HepG2 (cell line): ENCODE data around the gene SENP5. TPM values are rescaled to one million over a fixed set of nuclear protein-coding genes. Genes with fewer than 3 reads are reported as not detected.

Experiments
- CC2D1A ChIP-seq: sonication (generic); formaldehyde crosslinking; IDR thresholded peaks from 2 replicates; pipeline ENCODE4 v1.8.1; 2023; ENCODE audit warnings: mild to moderate bottlenecking, missing genetic modification reagents
- CEBPG ChIP-seq: IDR thresholded peaks from 2 replicates; pipeline ENCODE4 v1.6.1; 2016
- CREB1 ChIP-seq, 2 experiments: fragments of 450-650 bp in 1 of 2; IDR thresholded peaks; 2 replicates each; pipeline ENCODE4 v1.6.1; 2016 to 2017; ENCODE audit warnings: control low read depth in 1 of 2, mild to moderate bottlenecking in 1 of 2, missing compliant biosample characterization in 1 of 2, missing genetic modification characterization in 1 of 2
- ERF ChIP-seq: IDR thresholded peaks from 2 replicates; pipeline ENCODE4 v1.6.1; 2018; ENCODE audit warnings: missing biosample characterization, missing genetic modification reagents
- HNF1A ChIP-seq, 2 experiments: sonication (generic) in 1 of 2; formaldehyde crosslinking in 1 of 2; IDR thresholded peaks; 2 replicates each; pipeline versions ENCODE4 v1.4.0 to v1.6.1; 2016 to 2020; ENCODE audit warnings: borderline replicate concordance in 1 of 2, low read depth in 1 of 2, mild to moderate bottlenecking in 1 of 2, missing genetic modification reagents in 1 of 2
- HOXA9 ChIP-seq: sonication (generic); formaldehyde crosslinking; IDR thresholded peaks from 2 replicates; pipeline ENCODE4 v1.8.1; 2022; ENCODE audit warnings: missing genetic modification reagents, mild to moderate bottlenecking, moderate library complexity, borderline replicate concordance
- MAF1 ChIP-seq: sonication (generic); formaldehyde crosslinking; IDR thresholded peaks from 2 replicates; pipeline ENCODE4 v1.5.0; 2020; ENCODE audit warnings: missing genetic modification reagents, borderline replicate concordance
- NR1H2 ChIP-seq: sonication (generic); formaldehyde crosslinking; IDR thresholded peaks from 2 replicates; pipeline ENCODE4 v1.8.1; 2022; ENCODE audit warnings: low read depth, missing genetic modification reagents, borderline replicate concordance
- RBM39 ChIP-seq: fragments of 200-400 bp; formaldehyde crosslinking; IDR thresholded peaks from one replicate; pipeline ENCODE4 v1.6.1; 2018; ENCODE audit warnings: antibody characterized with exemption, mild to moderate bottlenecking, low read depth, low read length; ENCODE audit not compliant: poor library complexity, severe bottlenecking
- SAP130 ChIP-seq: IDR thresholded peaks from 2 replicates; pipeline ENCODE4 v1.6.1; 2016; ENCODE audit warnings: low read depth
- SMAD3 ChIP-seq: sonication (generic); formaldehyde crosslinking; IDR thresholded peaks from 2 replicates; pipeline ENCODE4 v1.4.0; 2020; ENCODE audit warnings: missing genetic modification reagents
- TBX3 ChIP-seq: fragments of 450-650 bp; IDR thresholded peaks from 2 replicates; pipeline ENCODE4 v1.6.1; 2017; ENCODE audit warnings: antibody characterized with exemption, mild to moderate bottlenecking, inconsistent platforms, borderline replicate concordance
- ZC3H4 ChIP-seq: sonication (generic); formaldehyde crosslinking; IDR thresholded peaks from 2 replicates; pipeline ENCODE4 v1.4.0; 2020; ENCODE audit warnings: missing genetic modification reagents, borderline replicate concordance
- ZFAT ChIP-seq: sonication (generic); formaldehyde crosslinking; conservative IDR thresholded peaks from 2 replicates; pipeline ENCODE4 v1.8.1; 2023; ENCODE audit warnings: missing genetic modification reagents, inconsistent platforms
- ZNF326 ChIP-seq: sonication (generic); formaldehyde crosslinking; IDR thresholded peaks from 2 replicates; pipeline ENCODE4 v1.4.0; 2020; ENCODE audit warnings: missing genetic modification reagents, borderline replicate concordance
- ZNF761 ChIP-seq: sonication (generic); formaldehyde crosslinking; conservative IDR thresholded peaks from 2 replicates; pipeline ENCODE4 v1.4.0; 2020; ENCODE audit warnings: mild to moderate bottlenecking, missing genetic modification reagents
- ZNF782 ChIP-seq: sonication (generic); formaldehyde crosslinking; IDR thresholded peaks from 2 replicates; pipeline ENCODE4 v1.4.0; 2020; ENCODE audit warnings: missing genetic modification reagents, mild to moderate bottlenecking, borderline replicate concordance
- ZSCAN20 ChIP-seq: sonication (generic); formaldehyde crosslinking; IDR thresholded peaks from 2 replicates; pipeline ENCODE4 v1.4.0; 2020; ENCODE audit warnings: missing genetic modification reagents, mild to moderate bottlenecking, borderline replicate concordance
- ZSCAN21 ChIP-seq: sonication (generic); formaldehyde crosslinking; IDR thresholded peaks from 2 replicates; pipeline ENCODE4 v1.8.0; 2022; ENCODE audit warnings: mild to moderate bottlenecking, missing genetic modification reagents, moderate library complexity, borderline replicate concordance
- polyA plus RNA-seq, 8 experiments: library from polyadenylated mRNA; depleted of rRNA in 3 of 8; stranded (reverse) in 7 of 8; unstranded in 1 of 8; fragments of >200 nt; fragmentation: Illumina TruSeq in 4 of 8; extraction: Trizol in 4 of 8; gene quantifications; 2 replicates each; pipeline versions ENCODE4 v1.2.1 to v1.2.3, GENCODE V29; 2011 to 2016; ENCODE audit warnings: low read depth in 4 of 8, missing spikeins in 1 of 8, mixed read lengths in 1 of 8; ENCODE audit not compliant: insufficient read depth in 1 of 8
- total RNA-seq, 5 experiments: library from RNA; depleted of rRNA; stranded (reverse); fragments of >200 nt; fragmentation: Illumina TruSeq; extraction: Trizol; gene quantifications; 2 replicates each; pipeline ENCODE4 v1.2.3, GENCODE V29; 2016; ENCODE audit warnings: low read depth in 1 of 5

The SENP5 gene
- total and polyA plus RNA-seq, 2 of the 13 experiments (the other 11 are each of a cell fraction or from before 2014, with no cell fraction given), result 17.6 to 30.9 TPM

DNA sequence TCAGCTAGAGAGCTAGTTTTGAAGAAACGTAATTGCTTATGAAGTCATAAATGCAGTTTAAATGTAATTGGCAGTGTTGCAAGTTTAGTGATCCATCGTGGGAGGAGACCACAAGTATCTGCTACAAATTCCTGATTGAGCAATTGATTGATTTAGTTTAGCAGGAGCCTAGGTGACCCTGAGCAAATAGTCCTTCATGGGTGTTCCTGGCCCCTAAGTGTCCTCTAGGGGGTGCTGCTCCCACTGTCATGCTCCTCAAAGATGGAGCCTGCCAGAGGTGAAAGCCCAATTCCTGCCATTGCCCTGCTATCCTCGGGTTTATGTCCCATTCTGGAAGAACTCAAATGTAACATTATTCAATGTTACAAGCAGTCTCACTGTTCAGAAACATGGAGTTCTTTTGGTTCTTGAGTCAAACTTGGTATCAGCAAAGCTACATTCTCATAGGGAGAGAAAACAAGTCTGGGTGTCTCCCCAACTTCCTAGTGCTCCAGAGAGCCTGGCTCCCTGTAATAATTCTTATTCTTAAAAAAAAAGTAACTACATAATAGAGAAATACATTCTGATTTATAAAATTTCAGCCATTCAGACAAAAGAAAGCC, 29.8 kb upstream of the SENP5 start (continued):
- TF ChIP-seq HNF1A (IDR thresholded peaks at IDR 0.05; ENCODE audit: low read depth) (no peak), HNF1A (CRISPR knock-in tag; IDR thresholded peaks at IDR 0.05; ENCODE audit: borderline replicate concordance) (no peak), ZNF326 (CRISPR knock-in tag) (no peak), ZNF782 (no peak), RBM39 (no peak), CC2D1A (CRISPR knock-in tag) (no peak), SAP130 (CRISPR knock-in tag) (peak; percentile 43), TBX3 (no peak), CEBPG (CRISPR knock-in tag) (peak; percentile 72), SMAD3 (CRISPR knock-in tag) (0 out of 2 replicates have a peak, but pooled peaks have one; percentile 43), HOXA9 (CRISPR knock-in tag) (no peak), ZNF761 (CRISPR knock-in tag) (no peak), ZC3H4 (no peak), ZSCAN20 (CRISPR knock-in tag) (no peak), ZSCAN21 (CRISPR knock-in tag) (no peak), ZFAT (no peak), NR1H2 (CRISPR knock-in tag) (no peak), MAF1 (CRISPR knock-in tag) (no peak), CREB1 (IDR thresholded peaks at IDR 0.05) (no peak), CREB1 (CRISPR knock-in tag; IDR thresholded peaks at IDR 0.05) (0 out of 2 replicates have a peak, but pooled peaks have one; percentile 29), ERF (no peak)
- TF ChIP-seq, all 625 proteins: peak for 41
